Mucosa of stomach (tissue), 1 donor: ENCODE results near the gene YIPF1.

Experiments used
- H3K27me3 ChIP-seq: one replicate; pipeline ENCODE4 v1.7.0; 2013; ENCODE audit warnings: mild to moderate bottlenecking, low read length; ENCODE audit not compliant: control insufficient read depth, insufficient read depth
- H3K36me3 ChIP-seq: one replicate; pipeline ENCODE4 v1.7.0; 2013; ENCODE audit warnings: low read length; ENCODE audit not compliant: control insufficient read depth, insufficient read depth
- H3K4me1 ChIP-seq: one replicate; pipeline ENCODE4 v1.7.0; 2013; ENCODE audit warnings: mild to moderate bottlenecking, low read length; ENCODE audit not compliant: control insufficient read depth, insufficient read depth
- H3K4me3 ChIP-seq: one replicate; pipeline ENCODE4 v1.7.0; 2013; ENCODE audit warnings: low read length
- H3K9ac ChIP-seq: one replicate; pipeline ENCODE4 v1.7.0; 2013; ENCODE audit warnings: mild to moderate bottlenecking, low read length, moderate library complexity
- H3K9me3 ChIP-seq: one replicate; pipeline ENCODE4 v1.7.0; 2013; ENCODE audit warnings: mild to moderate bottlenecking, low read length, moderate library complexity; ENCODE audit not compliant: control insufficient read depth
- donor health status: Pancreatic carcinoma.

The YIPF1 gene

GRCh38 chr1:53911442-53911841 is 21.8 kb upstream of the YIPF1 start:
- Histone ChIP-seq H3K36me3 (no peaks in the 10 kb centered on the region), H3K4me3 (no peak overlapping the region), H3K9ac (no peak overlapping the region), H3K9me3 (no peaks in the 10 kb centered on the region), H3K27me3 (no peaks in the 10 kb centered on the region), H3K4me1 (peaks cover 15% of the 10 kb centered on the region)

GRCh38 chr1:53909946-53910345 is 20.3 kb upstream of the YIPF1 start:
- Histone ChIP-seq H3K4me1 (peaks cover 15% of the 10 kb centered on the region), H3K4me3 (no peak overlapping the region), H3K36me3 (no peaks in the 10 kb centered on the region), H3K9me3 (no peaks in the 10 kb centered on the region), H3K27me3 (no peaks in the 10 kb centered on the region), H3K9ac (no peak overlapping the region)

- Histone ChIP-seq H3K9ac (no peak overlapping the region), H3K4me3 (no peak overlapping the region), H3K9me3 (no peaks in the 10 kb centered on the region), H3K27me3 (no peaks in the 10 kb centered on the region), H3K4me1 (peaks cover 15% of the 10 kb centered on the region), H3K36me3 (no peaks in the 10 kb centered on the region)
Observed at GRCh38 chr1:53906121-53906520, 16.5 kb upstream of the YIPF1 start.

GRCh38 chr1:53905509-53905908 is 15.9 kb upstream of the YIPF1 start:
- Histone ChIP-seq H3K36me3 (no peaks in the 10 kb centered on the region), H3K4me3 (no peak overlapping the region), H3K27me3 (no peaks in the 10 kb centered on the region), H3K9me3 (no peaks in the 10 kb centered on the region), H3K9ac (no peak overlapping the region), H3K4me1 (peaks cover 15% of the 10 kb centered on the region)

- Histone ChIP-seq H3K27me3 (no peaks in the 10 kb centered on the region), H3K36me3 (no peaks in the 10 kb centered on the region), H3K9ac (no peak overlapping the region), H3K4me3 (no peak overlapping the region), H3K4me1 (peaks cover 16% of the 10 kb centered on the region), H3K9me3 (no peaks in the 10 kb centered on the region)
Observed at GRCh38 chr1:53902235-53903138, 12.9 kb upstream of the YIPF1 start.

- no peaks in the 10 kb centered on the region for H3K27me3 ChIP-seq
- no peak overlapping the region for H3K9ac ChIP-seq
- no peak overlapping the region for H3K4me3 ChIP-seq
- peaks cover 10% of the 10 kb centered on the region for H3K4me1 ChIP-seq
- no peaks in the 10 kb centered on the region for H3K36me3 ChIP-seq
- H3K9me3 ChIP-seq = no peaks in the 10 kb centered on the region
Observed at GRCh38 chr1:53899708-53900107, 10.1 kb upstream of the YIPF1 start.

GRCh38 chr1:53899206-53899628 is 9.6 kb upstream of the YIPF1 start:
- Histone ChIP-seq H3K9me3 (no peaks in the 10 kb centered on the region), H3K9ac (no peak overlapping the region), H3K36me3 (no peaks in the 10 kb centered on the region), H3K4me1 (peaks cover 10% of the 10 kb centered on the region), H3K27me3 (no peaks in the 10 kb centered on the region), H3K4me3 (no peak overlapping the region)

- no peaks in the 10 kb centered on the region for H3K9me3 ChIP-seq
- no peaks in the 10 kb centered on the region for H3K36me3 ChIP-seq
- H3K27me3 ChIP-seq = no peaks in the 10 kb centered on the region
- no peak overlapping the region for H3K4me3 ChIP-seq
- peaks cover 10% of the 10 kb centered on the region for H3K4me1 ChIP-seq
- H3K9ac ChIP-seq = no peak overlapping the region
Observed at GRCh38 chr1:53896635-53897229, 7.1 kb upstream of the YIPF1 start.

- no peaks in the 10 kb centered on the region for H3K9me3 ChIP-seq
- H3K36me3 ChIP-seq = no peaks in the 10 kb centered on the region
- no peak overlapping the region for H3K9ac ChIP-seq
- H3K4me3 ChIP-seq = no peak overlapping the region
- H3K4me1 ChIP-seq = peaks cover 13% of the 10 kb centered on the region
- H3K27me3 ChIP-seq = no peaks in the 10 kb centered on the region
Observed at GRCh38 chr1:53895421-53895820, 5.8 kb upstream of the YIPF1 start.

- Histone ChIP-seq H3K4me1 (peaks cover 13% of the 10 kb centered on the region), H3K36me3 (no peaks in the 10 kb centered on the region), H3K27me3 (no peaks in the 10 kb centered on the region), H3K9me3 (no peaks in the 10 kb centered on the region), H3K4me3 (no peak overlapping the region), H3K9ac (no peak overlapping the region)
Observed at GRCh38 chr1:53894644-53895043, 5.0 kb upstream of the YIPF1 start.

- no peak within 1 kb of the TSS for H3K4me3 ChIP-seq
- no peaks in the 10 kb centered on the region for H3K36me3 ChIP-seq
- H3K9ac ChIP-seq = no peak within 1 kb of the TSS
- no peaks in the 10 kb centered on the region for H3K9me3 ChIP-seq
- H3K27me3 ChIP-seq = no peaks in the 10 kb centered on the region
- peaks cover 9% of the 10 kb centered on the region for H3K4me1 ChIP-seq
Observed at GRCh38 chr1:53893999-53894636, 4.5 kb upstream of the YIPF1 start, which contains the start of gene DIO1. Gene DIO1 (plus strand): TSS chr1:53894187. CDS start chr1:53894211, 24 bp downstream.

- no peak overlapping the region for H3K4me3 ChIP-seq
- no peaks in the 10 kb centered on the region for H3K9me3 ChIP-seq
Observed at GRCh38 chr1:53892911-53893310, 3.3 kb upstream of the YIPF1 start.

More at GRCh38 chr1:53892911-53893310, 3.3 kb upstream of the YIPF1 start:
- Histone ChIP-seq H3K36me3 (no peaks in the 10 kb centered on the region), H3K4me1 (peaks cover 5% of the 10 kb centered on the region), H3K9ac (no peak overlapping the region), H3K27me3 (no peaks in the 10 kb centered on the region)
